ENCODE results near the gene STAB2.

STAB2 gene

GRCh38 chr12:103745962-103746361 is 158.9 kb downstream of the STAB2 start:
- no peak for DNase-seq (ENCODE audit: low read depth in 2 of 2)

- no peak for DNase-seq (ENCODE audit: low read depth in 2 of 2)
Measured at GRCh38 chr12:103748002-103748401, 160.9 kb downstream of the STAB2 start.

GRCh38 chr12:103748875-103749274 is 161.8 kb downstream of the STAB2 start:
- DNase-seq (ENCODE audit: low read depth in 2 of 2), result no peak

- DNase-seq (ENCODE audit: low read depth in 2 of 2), result no peak
Measured at GRCh38 chr12:103751171-103751570, 164.1 kb downstream of the STAB2 start.

GRCh38 chr12:103751600-103751999 is 164.5 kb downstream of the STAB2 start:
- DNase-seq (ENCODE audit: low read depth in 2 of 2), result no peak

DNA sequence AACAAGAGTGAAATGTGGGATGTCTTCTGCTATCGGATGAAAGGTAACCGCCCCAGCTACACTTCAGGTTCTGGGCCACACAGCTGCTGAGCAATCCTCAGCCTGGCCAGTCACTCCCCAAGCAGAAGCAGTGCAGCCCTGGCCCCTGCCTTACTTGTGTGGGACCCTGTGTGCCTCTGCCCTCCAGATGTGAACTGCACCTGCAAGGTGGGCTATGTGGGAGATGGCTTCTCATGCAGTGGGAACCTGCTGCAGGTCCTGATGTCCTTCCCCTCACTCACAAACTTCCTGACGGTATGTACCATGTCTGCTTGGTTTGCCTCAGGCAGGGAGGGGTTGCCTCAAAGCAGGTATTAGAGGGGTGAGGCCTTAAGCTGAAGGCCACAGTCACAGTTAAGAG is 168.4 kb downstream of the STAB2 start:
- no peak for DNase-seq (ENCODE audit: low read depth in 2 of 2)

- no peak for DNase-seq (ENCODE audit: low read depth in 2 of 2)
Measured at GRCh38 chr12:103756443-103756842, 169.4 kb downstream of the STAB2 start.

DNA sequence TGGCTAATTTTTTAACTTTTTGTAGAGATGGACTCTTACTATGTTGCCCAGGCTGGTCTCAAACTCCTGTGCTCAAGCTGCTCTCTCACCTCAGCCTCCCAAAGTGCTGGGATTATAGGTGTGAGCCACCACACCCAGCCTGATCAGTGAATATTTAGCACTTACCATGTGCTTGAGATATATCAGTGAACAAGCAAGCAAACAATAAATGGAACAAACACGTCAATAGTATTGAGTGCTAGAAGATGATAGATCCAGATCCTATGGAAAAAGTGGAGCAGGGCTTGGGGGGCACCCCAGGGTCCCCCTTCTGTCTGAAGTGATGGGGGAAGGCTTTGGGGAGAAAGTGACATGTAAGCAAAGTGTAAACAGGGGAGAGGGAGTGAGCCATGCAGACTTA is 170.2 kb downstream of the STAB2 start:
- DNase-seq (ENCODE audit: low read depth in 2 of 2), result no peak

DNA sequence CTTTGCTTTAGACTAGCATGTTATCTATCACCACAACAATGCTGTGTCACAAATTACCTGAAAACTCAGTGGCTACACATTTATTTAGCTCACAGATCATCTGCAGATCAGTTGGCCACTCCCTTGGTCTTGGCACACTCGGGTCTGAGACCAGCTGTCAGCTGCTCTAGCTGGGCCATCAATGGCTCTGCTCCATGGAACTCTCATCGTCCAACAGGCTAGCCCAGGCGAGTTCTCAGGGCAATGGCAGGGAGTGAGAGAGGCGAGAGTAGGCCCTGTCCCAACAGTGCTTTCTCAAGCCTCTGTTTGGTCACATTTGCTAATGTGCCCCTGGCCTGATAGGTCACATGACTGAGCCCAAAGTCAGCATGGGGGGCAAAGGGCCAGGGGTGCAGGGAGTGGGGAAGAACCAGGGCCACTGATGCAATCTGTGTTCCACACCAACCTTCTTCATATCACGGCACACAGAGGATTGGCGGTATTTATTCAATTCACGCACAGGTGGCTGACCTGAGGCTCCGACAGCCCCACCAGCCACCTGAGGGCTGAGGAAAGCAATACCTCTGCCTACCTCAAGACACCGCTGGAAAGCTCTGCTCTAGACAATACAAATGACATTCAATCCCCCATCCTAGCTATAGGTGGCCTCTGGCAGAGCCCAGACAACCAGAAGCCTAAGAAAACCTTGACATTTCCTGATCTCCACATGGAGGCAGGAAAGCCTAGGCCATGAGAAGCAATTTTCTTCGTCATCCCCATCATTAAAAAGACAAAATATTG is 171.4 kb downstream of the STAB2 start:
- no peak for DNase-seq (ENCODE audit: low read depth in 2 of 2)

- DNase-seq (ENCODE audit: low read depth in 2 of 2), result no peak
Measured at GRCh38 chr12:103762473-103762872, 175.4 kb downstream of the STAB2 start.

GRCh38 chr12:103765322-103765721 is 178.2 kb downstream of the STAB2 start:
- DNase-seq (ENCODE audit: low read depth in 2 of 2), result no peak

- no peak for DNase-seq (ENCODE audit: low read depth in 2 of 2)
Measured at GRCh38 chr12:103766028-103766427, 179.0 kb downstream of the STAB2 start.

DNA sequence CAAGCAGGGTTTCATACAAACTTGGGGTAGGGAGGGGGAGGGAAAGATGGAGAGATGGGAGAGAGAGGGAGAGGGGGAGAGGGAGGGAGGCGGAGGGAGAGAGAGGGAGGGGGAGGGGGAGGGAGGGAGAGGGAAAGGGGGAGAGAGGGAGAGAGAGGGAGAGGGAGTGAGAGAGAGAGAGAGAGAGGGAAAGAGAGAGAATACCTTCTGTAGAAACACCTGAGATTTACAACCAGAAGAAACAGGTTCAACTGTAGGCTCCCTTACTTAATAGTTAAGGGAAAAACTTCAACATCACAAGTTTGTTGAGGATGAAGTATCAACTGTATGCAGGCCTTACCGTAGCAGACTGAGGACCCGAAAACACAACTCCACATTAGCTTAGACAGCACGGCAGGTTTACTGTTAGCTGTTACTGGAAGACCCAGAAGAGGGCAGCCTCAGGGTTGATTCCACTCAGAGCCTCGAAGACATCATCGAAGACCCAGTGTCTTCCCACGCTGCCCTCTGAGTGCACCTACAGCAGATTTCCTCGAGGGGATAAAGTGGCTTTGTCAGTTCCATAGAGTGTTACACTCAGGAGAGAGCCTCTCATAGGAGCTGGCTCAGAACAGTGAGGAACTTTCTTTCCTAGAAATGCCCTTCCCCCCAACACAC is 181.5 kb downstream of the STAB2 start:
- DNase-seq (ENCODE audit: low read depth in 2 of 2), result no peak

DNA sequence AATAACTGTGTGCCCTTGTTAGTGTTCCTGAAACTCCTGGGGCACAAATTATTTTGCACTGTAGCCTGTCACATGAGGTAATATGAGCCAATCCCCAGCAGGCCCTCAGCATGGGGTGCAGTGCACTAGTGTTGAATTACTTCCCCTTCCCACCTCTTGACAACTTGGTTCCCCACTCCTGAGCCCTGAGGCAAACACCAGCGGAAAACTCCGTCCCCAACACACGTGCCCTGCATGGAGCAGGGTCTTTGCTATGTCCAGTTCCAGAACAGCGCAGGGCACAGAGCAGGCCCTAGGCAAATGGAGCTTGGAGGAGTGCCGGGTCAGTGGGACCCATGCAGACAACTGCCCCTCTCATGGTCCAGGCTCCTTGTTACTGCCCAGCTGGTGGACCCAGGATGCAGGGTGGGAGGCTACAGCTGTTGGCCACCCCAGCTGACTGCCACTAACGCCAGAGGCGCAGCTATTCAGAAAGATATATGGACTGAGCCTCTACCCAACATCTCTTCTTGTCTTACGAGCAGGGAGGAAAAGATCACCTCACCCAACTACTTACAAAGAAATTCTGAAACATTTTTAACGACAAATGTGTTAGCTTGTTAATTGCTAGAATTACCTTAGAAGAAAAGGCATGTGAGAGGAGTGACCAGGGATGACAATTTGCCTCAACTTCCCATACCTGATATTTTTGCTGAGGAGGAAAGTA is 182.3 kb downstream of the STAB2 start:
- no peak for DNase-seq (ENCODE audit: low read depth in 2 of 2)

DNA sequence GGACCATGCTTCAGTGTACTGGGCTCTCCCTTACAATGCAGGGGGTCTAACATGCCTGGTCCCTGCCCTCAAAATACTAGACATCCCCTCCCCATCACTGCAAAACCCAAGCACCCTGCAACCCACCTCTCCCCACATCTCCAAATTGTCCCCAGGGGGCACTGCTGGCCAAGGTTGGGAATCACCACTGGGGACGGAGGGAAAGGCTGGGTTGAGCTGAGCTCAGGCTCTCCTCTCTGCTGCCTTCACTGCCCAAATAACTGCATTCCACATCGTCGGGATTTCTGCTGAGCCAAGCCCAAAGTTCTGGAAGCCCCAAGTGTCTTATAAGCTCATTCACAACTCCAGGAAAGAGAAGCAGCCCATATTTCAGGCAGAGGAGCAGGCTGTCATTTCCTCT is 184.4 kb downstream of the STAB2 start:
- DNase-seq (ENCODE audit: low read depth in 2 of 2), result no peak

- no peak for DNase-seq (ENCODE audit: low read depth in 2 of 2)
Measured at GRCh38 chr12:103772367-103773108, 185.5 kb downstream of the STAB2 start.

- DNase-seq (ENCODE audit: low read depth in 2 of 2), result no peak
Measured at GRCh38 chr12:103773109-103773910, 186.2 kb downstream of the STAB2 start.

GRCh38 chr12:103774977-103775560 is 188.0 kb downstream of the STAB2 start:
- DNase-seq (ENCODE audit: low read depth in 2 of 2), result no peak

- no peak for DNase-seq (ENCODE audit: low read depth in 2 of 2)
Measured at GRCh38 chr12:103778781-103779180, 191.7 kb downstream of the STAB2 start.

DNA sequence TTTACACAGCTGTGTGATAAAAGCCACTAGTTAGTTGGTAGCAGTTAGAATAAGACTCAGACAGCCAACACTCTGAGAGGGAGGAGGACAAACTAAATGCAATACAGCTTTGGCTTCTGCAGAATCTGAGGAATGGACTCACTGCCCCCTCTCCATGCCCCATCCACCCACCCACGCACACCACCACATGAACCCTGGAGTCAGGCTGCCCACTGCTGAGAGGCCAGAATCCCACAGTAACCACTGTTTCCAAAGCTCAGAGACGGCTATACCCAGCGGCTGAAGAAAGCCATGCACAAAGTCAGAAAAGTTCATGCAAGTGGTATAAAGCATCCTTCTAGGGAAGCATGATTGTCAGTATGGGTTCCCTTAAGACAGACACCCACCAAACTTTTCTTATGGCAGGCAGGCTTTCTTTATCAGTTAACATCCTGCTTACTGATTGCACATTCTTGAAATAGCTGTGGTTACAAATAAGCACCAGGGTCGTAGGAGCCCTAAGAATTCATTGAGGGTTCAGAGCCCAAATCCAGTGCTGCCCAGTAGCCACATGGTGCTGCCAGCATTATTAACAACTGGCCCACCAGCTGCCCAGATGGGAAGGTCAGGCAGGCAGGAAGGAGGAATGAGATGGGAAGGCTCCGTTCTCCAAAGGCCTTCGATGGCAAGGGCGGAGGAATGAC is 192.5 kb downstream of the STAB2 start:
- no peak for DNase-seq (ENCODE audit: low read depth in 2 of 2)

Measured in activated CD8-positive, alpha-beta memory T cell treated with anti-CD3 and anti-CD28 coated beads for 4 hours (primary cell).